GM18517 (cell line): ENCODE data around the gene LIF.
A peak's percentile ranks its signal among the peaks of the same experiment; 100 is the strongest.

Experiments
- ATAC-seq: cut with Tn5 transposase; IDR thresholded peaks from one replicate; pipeline ENCODE4 v1.9.1; 2021; ENCODE audit warnings: mild to moderate bottlenecking, moderate library complexity; ENCODE audit not compliant: unreplicated experiment

The LIF gene

DNA sequence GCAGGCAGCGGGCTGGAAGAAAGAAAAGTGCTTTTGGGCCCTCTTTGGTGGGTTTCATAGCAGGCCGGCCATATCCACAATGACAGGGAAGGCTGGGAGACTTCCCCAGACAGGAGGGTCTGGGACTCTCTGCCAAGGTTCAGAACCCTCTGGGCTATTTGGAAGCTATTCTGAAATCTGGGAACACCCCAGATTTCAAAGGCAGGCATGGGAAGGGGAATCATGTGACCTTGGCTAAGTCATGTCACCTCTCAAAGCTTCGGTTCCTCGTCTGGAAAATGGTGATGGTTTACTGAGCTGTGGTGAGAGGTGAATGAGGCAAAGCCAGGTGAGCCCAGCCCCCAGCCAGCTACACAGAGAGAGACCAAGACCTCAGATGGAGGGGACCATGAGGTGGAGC is 38.1 kb upstream of the LIF start:
- no peak for ATAC-seq

DNA sequence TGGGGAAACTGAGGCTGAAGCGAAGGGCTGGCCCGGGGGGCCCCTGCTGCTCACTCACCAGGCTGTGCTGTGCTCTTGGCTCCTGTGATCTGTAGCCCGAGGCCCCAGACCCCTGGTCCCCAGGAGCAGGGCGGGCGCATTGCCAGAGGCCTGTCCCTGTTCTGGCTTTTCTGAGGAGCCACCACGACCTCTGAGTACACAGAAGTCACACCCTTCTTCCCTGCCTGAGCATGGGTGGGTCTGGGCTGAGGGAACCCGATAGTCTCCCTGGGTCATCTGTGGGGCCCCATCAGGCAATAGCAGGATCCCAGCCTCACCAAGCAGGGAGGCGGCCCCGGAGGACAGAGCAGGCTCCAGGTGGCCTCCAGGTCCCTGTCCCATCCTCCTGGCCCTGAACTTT is 37.6 kb upstream of the LIF start:
- no peak for ATAC-seq

DNA sequence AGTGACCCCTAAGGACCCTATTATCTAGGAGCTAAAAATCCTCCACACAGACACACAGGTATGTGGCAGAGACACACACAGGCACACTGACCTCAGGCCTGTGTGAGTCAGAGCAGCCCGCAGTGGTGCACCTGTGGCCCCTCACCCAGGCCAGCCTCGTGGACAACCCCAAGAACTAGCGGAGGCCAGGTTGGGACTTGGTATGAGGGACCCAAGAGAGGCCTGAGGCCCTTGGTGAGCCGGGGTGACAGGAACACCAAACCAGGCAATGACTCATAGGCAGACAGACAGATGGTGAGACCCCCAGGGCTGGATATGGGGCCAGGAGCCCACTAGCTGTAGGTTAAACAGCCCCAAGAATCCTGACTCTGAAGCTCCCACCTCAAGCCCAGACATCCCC is 36.8 kb upstream of the LIF start:
- ATAC-seq, result no peak

DNA sequence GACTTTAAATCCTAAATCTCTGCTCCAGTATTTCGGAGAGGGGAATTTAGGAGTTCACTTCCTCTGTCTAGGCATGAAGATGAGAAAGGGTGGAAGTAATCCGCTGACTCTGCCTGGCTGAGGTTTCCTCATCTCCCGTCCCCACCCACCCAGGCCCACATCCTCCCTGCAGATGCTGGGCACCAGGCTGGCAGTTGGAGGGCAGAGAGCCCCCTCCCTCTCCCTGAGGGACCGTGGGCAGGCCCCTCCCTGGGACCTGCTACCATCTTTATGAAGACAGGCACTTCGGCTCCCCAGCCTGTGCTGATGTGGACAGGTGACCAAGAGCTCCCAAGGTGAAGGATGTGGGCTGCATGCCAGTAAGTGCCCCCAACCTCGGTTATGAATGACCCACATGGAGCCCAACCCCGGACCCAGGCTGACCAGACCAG is 36.1 kb upstream of the LIF start:
- no peak for ATAC-seq

DNA sequence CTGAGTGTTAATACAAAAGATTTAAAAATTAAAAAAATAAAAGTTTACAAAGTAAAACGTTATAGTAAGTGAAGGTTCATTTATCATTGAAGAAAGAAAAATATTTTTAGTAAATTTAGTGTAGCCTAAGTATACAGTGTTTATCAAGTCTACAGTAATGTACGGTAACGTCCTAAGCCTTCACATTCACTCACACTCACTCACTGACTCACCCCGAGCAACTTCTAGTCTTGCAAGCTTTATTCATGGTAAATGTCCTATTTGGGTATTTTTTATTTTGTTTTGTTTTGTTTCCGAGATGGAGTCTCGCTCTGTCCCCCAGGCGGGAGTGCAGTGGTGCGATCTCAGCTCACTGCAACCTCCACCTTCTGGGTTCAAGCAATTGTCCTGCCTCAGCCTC is 33.9 kb upstream of the LIF start:
- ATAC-seq, result no peak

DNA sequence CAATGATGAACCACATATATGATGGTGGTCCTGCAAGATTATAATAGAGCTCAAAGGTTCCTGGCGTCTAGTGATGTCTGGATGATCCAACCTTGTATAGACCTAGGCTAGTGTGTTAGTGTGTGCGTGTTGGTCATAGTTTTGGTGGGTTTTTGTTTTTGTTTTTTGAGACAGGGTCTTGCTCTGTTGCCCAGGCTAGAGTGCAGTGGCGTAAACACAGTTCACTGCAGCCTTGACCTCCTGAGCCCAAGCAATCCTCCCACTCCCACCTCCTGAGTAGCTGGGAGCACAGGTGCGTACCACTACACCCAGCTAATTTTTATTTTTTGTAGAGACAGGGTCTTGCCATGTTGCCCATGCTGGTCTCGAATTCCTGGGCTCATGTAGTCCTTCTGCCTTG is 33.4 kb upstream of the LIF start:
- ATAC-seq, result no peak

DNA sequence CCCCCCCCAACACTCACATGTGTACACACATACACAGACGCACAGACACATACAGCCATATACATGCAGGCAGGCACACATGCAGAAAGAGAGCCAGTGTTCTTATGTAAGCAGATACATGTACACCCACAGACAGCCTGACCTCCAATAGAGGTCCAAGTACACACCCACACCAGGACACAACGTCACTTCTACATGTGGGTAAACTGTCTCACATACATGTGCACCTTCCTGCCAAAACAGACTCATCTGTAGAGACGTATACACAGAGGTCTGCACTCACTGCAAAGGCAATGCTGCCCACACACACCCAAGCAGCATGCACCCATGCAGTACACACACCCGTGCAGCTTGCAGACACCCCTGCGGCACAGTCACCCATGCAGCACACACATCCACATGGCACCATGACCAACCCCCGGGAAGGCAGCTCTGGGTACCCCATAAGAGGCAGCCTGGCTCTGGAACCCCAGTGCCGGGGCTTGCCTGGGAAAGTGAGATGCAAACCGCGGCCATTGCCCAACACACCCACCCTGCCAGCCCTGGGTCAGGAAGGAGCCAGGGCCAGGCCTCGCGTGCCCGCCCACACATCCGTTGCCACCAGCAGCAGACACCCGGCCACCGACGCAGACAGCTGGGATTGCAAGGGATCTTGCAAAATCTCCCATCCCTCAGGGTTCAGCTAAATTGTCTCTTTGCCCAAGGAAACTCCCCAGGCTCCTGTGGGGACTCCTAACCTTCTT is 32.7 kb upstream of the LIF start:
- no peak for ATAC-seq

DNA sequence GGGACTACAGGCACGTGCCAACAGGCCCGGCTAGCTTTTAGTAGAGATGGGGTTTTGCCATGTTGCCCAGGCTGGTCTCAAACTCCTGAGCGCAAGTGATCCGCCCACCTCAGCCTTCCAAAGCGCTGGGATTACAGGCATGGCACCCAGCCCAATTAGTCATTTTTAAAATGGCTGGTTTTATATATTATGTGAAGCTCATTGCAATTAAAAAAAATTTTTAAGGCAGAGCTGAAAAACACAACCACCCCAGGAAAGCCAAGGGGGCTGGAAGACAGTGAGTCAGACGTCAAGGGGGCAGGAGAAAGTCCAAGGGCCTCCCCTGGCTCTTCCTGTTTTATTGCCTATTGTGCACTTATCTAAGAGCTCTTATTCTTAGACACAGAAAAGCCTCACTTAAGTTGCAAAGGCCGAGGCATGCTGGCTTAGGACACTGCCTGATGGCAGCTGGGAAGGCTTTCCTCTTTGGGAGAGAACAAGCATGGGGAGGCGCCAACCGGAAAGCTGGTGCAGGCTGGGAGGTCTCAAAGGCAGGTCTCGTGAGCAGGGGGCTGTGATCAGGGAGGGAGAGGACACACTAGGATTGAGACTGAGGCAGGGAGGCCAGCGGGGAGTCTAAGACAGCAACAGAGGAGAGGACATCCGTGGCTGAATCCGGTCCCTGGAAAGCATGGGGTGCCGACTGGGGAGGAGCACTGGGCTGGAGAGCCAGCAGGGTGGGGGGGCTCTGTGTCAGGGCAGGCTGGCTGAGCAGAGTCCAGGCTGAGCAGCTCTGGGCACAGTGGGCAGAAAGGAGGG is 31.2 kb upstream of the LIF start:
- ATAC-seq, result no peak

DNA sequence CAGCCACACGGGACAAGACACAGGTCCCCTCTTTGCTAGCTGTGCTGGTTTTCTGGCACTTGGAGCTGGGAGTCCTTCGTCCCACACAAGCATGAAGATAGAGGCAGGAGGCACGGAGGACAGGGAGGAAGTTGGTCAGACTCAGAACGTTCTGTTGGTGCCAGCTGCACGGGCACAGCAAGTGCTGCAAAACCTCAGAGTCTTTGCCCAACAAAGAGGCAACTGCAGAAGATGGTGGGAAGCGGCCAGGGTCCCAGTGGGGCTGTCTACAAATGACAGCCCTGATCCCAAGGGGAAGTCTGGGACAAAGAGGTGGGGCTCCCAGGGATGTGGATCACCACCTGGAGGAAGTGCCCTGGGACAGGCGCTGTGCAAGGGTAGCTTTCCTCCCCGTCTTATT is 29.5 kb upstream of the LIF start:
- ATAC-seq, result no peak

DNA sequence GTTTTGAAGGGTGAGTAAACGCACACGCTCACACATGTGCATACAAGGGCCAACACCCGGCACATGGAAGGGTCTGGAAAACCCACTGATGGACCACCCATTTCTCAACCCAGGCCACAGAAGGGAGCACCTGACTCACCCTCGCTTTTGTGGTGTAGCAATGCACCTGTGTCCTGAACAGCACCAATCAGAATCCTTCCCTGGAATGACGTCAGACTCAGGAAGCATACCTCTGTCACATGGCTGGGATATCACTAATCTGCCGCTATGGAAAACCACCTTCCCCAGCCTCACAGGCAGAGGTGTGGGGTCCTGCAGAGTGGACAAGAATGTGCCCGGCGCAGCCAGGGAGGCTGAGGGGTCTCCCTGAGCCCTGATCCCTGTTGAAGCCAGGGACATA is 29.1 kb upstream of the LIF start:
- no peak for ATAC-seq

DNA sequence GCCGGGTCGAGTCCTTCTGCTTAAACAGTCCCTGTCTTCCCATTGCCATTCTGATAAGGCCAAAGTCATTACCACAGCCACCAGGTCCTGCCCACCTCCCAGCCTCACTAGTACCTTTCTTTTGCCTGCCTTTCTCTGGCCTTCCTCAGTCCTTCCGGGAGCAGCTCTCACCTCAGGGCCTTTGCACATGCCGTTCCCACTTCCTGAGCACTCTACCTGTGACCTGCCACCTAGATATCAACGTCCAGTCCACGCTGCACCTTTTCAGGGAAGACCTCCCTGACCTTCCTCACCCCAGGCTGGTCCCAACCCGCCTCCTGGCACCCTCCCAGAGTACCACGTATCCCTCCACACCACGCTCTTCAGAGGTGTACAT is 27.9 kb upstream of the LIF start:
- ATAC-seq, result no peak

DNA sequence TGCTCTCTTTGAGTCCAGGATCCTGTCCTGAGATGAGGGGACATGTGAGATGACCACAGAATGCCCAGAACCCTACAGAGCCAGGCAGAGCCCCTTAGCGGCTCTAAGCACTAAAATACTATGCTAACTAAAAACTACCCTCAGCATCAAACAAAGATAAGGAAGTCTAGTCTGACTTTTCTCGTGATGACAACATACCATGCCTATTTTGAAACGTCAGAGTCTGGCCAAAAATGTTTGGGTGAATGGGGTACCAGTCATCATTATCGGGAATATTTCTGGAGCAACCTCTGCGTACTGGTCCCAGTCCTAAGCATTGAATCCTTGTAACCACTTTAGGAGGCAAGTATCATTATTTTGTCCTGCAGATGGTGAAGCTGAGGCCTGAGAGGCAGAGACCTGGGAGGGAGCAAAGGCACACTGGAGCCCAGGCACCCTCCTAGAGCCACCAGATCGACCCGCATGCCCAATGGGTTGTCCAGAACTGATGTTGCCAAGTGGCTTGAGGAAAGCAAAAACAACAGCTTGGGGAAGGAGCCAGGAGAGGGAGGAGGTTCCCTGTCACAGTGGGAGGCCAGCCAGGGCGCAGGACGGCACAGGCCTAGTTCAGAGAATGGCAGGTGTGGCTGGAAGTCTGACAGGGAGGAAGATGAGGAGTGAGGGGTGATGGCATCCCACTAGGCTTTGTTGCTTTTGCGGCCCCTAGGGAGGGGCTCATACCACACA is 27.3 kb upstream of the LIF start:
- no peak for ATAC-seq

DNA sequence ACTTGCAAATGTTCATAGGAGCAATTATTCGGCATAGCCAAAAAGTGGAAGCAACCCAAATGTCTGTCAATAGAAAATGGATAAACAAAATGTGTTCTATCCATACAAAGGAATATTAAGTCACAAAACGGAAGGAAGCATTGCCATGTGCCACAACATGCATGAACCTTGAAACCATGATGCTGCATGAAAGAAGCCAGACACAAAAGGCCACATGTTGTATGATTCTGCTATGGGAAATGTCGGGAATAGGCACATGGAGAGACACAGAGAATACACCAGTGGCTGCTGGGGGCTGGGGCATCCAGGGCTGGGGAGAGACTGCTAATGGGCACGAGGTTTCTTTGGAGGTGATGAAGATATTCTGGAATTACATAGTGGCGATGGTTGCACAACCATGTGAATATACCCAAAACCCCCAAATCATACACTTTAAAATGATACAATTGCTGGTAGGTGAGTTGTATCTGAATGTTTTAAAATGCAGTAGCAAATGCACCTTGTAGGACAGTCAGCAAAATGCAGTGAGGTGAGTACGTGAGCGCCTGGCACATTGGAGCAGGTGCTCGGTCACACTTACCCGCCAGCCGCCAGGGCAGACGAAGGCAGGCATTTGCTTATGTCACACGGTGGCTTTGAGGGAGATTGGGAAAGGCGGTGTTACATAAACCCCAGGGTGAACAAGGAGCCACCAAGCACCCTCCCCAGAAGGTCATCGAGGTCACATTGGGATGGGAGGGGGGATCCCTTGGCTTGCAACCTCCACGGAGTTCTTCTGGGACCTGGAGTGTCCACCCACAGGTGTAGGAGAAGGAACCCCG is 26.4 kb upstream of the LIF start:
- no peak for ATAC-seq

DNA sequence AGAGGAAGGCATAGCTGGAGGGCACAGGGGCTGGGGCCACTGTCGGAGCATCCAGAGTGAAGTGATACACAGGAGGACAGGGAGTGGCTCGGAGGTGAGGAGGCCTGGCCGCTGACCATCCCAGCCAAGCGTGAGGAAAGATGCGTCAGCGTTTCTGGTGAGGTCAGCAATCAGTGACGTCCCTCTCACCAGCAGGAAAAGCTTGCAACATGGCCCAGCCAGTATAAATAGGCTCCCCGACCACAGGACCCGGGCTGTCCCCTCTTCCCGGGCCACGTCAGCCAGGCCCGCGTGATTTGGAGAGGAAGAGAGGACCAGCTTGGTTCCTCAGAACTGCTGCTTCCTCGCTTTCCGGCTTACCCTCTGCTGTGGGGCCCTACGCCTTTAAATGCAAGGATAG is 24.3 kb upstream of the LIF start:
- ATAC-seq, result no peak

DNA sequence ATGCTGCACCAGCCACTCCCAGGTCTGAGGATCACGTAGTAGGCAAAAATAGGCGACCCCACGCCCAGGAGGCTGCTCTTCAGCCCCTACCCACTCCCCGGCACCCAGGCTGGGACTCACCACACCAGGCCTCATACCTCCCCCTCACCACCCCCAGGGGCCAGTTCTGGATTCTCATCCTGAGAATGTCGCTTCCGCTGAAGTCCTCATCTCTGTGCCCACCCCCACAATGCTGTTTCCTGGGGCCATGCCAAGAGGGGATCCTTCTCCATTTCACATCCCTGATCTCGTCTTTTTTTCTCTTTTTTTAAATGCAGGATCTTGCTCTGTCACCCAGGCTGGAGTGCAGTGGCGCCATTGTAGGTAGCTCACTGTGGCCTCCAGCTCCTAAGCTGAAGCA is 21.8 kb upstream of the LIF start:
- no peak for ATAC-seq

DNA sequence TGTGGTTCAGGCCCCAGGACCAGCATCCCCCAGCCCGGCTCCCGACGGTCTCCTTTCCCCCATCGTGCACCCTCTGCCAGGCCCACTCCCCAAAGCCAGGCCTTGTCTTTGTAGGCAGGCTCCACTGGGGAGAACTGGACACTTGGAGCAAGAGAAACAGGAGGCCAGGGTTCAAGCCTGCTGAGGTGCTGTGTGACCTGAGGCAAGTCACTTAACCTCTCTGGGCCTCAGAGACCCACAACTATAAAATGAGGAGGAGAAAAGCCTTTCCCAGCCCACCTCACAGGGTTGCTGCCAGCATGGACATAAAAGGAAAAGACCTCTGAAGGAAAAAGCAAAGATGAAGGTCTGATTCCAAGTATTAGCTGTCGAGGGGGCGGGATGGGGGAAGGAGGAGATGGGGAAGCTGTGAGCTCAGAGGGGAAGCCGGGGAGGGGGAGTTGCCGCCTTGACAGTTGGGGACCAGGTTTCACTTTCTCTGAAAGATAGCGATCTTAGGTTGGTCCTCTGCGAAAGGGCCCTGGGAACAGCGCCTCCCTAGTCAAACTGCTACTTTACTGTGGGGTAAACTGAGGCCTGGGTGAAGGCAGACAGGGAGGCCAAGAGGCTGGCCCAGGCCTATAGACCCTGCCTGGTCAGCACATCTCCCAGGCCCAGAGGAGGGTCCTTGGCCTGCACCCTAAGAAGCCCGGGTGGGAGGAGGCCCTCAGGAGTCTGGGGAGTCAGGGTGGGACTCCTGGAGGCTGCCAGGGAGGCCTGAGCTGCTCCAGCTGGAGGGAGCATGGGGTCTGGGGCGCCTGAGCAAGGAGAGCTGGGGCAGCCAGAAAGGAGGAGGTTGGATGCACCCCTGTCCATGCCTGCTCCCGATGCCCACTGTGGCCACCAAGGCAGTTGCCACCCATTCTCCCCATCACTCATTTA is 21.1 kb upstream of the LIF start:
- no peak for ATAC-seq

DNA sequence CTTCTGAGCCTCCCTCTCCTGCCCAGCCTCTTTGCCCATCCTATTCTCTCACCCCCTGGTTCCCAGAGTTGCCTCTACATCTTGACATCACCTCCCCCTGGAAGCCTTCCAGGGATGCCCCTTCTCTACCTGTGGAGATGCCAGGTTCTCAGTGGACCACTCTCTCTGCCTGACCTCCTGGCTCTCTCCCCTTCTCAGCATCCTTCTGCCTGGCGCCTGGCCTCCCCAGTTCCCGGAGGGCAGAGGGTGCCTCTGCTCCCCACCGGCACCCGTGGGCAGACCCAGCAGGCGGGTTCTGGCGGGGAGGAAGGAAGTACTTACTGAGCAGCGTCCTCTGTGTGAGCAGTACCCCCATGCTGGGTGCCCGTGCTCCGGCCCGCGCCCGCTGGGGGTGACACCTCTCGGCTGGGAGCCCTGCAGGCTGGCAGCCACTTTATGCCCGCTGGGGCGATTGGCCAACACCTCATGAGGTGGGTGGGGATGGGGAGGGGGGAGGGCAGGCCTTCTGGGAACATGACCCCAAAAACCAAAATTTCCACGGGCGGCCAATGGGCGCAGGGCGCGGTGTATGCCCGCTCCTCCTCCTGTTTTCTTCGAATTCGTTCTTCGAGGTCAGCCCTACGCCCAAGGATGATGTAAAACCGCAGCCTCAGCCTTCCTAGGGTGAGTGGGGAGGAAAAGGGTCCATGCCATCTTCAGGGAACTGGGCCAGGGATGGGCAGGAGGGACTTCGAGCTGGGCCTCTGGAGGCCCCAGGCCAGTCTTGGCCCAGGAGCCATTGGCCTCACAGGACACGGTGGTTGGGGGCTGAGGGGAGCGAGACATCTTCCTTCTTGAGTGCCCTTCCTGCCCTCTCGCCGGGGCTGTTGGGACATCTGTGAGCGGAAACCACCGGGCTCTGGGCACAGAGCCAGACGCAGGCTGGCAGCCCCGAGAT is 20.2 kb upstream of the LIF start, which contains the start of gene OSM:
TSS of gene OSM (minus strand) at position 407 of the 937 bp plus-strand sequence. CDS start at position 355, 52 bp downstream.
- ATAC-seq, result no peak

DNA sequence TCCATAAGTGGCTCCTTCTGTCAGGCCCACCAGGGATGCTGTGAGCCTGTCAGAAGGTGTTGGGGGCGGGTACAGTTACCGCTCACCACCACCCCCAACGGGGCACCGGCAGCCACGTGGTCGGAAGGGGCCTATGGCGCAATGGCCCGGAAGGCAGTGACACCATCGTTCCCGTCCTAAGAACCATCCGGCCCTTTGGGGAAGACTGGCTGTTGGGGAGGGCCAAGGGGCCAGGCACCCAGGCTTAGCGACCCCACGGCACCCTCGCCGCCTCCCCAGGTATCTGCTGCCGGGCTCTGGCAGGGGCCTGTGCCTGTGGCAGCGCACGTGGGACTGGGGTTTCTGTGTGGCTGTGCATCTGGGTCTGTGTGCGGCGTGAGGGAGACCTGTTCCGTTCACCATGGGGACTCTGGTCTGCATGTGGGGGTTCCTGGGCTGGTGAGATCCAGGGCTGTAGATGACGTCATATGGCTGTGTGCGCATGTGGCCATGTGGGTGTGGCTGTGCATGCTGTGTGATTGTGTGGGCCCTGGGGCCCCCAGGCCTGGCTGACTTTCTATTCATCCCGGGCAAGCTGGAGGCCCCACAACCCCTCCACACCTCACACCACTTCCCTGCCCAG is 19.4 kb upstream of the LIF start:
- peak; percentile 73 for ATAC-seq
